ENCODE measurements around the gene QSER1. TPM values are rescaled to one million over a fixed set of nuclear protein-coding genes. Genes with fewer than 3 reads are reported as not detected.

The QSER1 gene
- total and polyA plus RNA-seq, 10 of the 15 experiments (the other 5 are each of a cell fraction or from before 2014, with no cell fraction given), result 2.1 to 15.0 (median 9.4) TPM

- no peak for TF ChIP-seq REST (IDR thresholded peaks at IDR 0.05; ENCODE audit: low read depth, low read length)
Observed at GRCh38 chr11:32858731-32859130, 33.9 kb upstream of the QSER1 start (continued).

- intact Hi-C loops (cut with micrococcal nuclease; ENCODE audit: unreplicated experiment) (no loop called here), in situ Hi-C loops (cut with MboI) (no loop called here)
- Histone ChIP-seq H3K27ac (ENCODE audit: control insufficient read depth, insufficient read depth) (no peak overlapping the region), H3K79me2 (ENCODE audit: control insufficient read depth, insufficient read depth, low read length) (no peaks in the 10 kb centered on the region), H3K36me3 (ENCODE audit: control insufficient read depth in 2 of 2, insufficient read depth in 2 of 2, low read length in 1 of 2) (no peaks in the 10 kb centered on the region), H3K4me2 (ENCODE audit: control insufficient read depth, insufficient read depth) (no peak overlapping the region), H3K4me3 (no peak overlapping the region), H3K4me1 (ENCODE audit: control insufficient read depth, insufficient read depth, low read length) (no peaks in the 10 kb centered on the region), H3K9ac (ENCODE audit: control insufficient read depth, insufficient read depth, low read length) (no peak overlapping the region), H2AFZ (ENCODE audit: control insufficient read depth, low read depth, low read length) (no peak overlapping the region), H4K20me1 (ENCODE audit: control insufficient read depth, insufficient read depth) (no peaks in the 10 kb centered on the region), H3K9me3 (replicated peaks; ENCODE audit: control insufficient read depth, insufficient read depth, low read length) (no peaks in the 10 kb centered on the region), H3K27me3 (replicated peaks in 1 of 2; ENCODE audit: control insufficient read depth in 2 of 2, insufficient read depth in 2 of 2, low read length in 1 of 2) (no peaks in the 10 kb centered on the region)
- BruUV-seq (replicated peaks), result no TSS peak
- DNase-seq (ENCODE audit: low read depth, low spot score) (no peak), FAIRE-seq (no peak), ATAC-seq (no peak)
- SMC1A ChIA-PET (ENCODE audit: uncharacterized antibody, unreplicated experiment), result no interaction called here
- RAD21 ChIA-PET (ENCODE audit: unreplicated experiment), result interaction anchor here (0.6 kb wide), 1 partner anchor 62 kb away, joined by 4 read pairs; no protein-coding TSS in a partner anchor
- POLR2A ChIA-PET, result interaction anchor here (0.8 kb wide), 1 partner anchor 279 kb away, joined by 3 read pairs; no protein-coding TSS in a partner anchor
- WGBS (ENCODE audit: insufficient coverage, insufficient replicate concordance, low lambda C conversion rate, missing lambda C conversion rate), result 55% methylated on average over 3 of the region's 3 CpGs
- no peak for TF ChIP-seq HCFC1 (IDR thresholded peaks at IDR 0.05; ENCODE audit: low read length)
- no peak for TF ChIP-seq PRDM15 (CRISPR knock-in tag; IDR thresholded peaks at IDR 0.05)
- TF ChIP-seq MAX (IDR thresholded peaks at IDR 0.05; ENCODE audit: low read depth, low read length), result no peak
- TF ChIP-seq GATAD2B (conservative IDR thresholded peaks at IDR 0.05; ENCODE audit: low read depth), result no peak
- no peak for TF ChIP-seq LARP7 (IDR thresholded peaks at IDR 0.05)
- TF ChIP-seq NR2F1 (conservative IDR thresholded peaks at IDR 0.05), result no peak
- no peak for TF ChIP-seq TCF3 (IDR thresholded peaks at IDR 0.05; ENCODE audit: borderline replicate concordance, insufficient read depth, low read depth, low read length)
- TF ChIP-seq EZH2 (IDR thresholded peaks at IDR 0.05; ENCODE audit: borderline replicate concordance, control insufficient read depth, low read depth, low read length), result no peak
- TF ChIP-seq NR2C1 (IDR thresholded peaks at IDR 0.05), result no peak
- no peak for TF ChIP-seq SREBF2 (IDR thresholded peaks at IDR 0.05; ENCODE audit: low read length)
- CTCF ChIA-PET, result no interaction called here
Observed at GRCh38 chr11:32861850-32862577, 30.6 kb upstream of the QSER1 start.

Data from GM12878 (cell line).